Occipital lobe (tissue), 2 donors: ENCODE measurements around the gene SYCE3. TPM values are rescaled to one million over a fixed set of nuclear protein-coding genes. Genes with fewer than 3 reads are reported as not detected.
"Not testable (repeated sequence)": the region's sequence is repeated elsewhere in the genome, so short reads cannot be mapped to it uniquely, and the experiment has no call there.

Experiments
- DNase-seq: peaks from one replicate; lab custom pipeline; 2025; lab: John Stamatoyannopoulos, UW
- total RNA-seq: library from RNA; depleted of rRNA; stranded (reverse); fragments of >200 nt; gene quantifications from one replicate; pipeline ENCODE4 v1.2.3, GENCODE V29; 2014

SYCE3 gene
- total RNA-seq, 1 donor from 2014 or later: not detected

GRCh38 chr22:50551160-50551752 lies 11.5 kb downstream of the SYCE3 start:
- no peak for DNase-seq

- no peak for DNase-seq
Observed at GRCh38 chr22:50550395-50550794, 12.3 kb downstream of the SYCE3 start.

- DNase-seq: no peak
Observed at GRCh38 chr22:50548921-50549790, 13.6 kb downstream of the SYCE3 start.

- no peak for DNase-seq
Observed at GRCh38 chr22:50548040-50548920, 14.4 kb downstream of the SYCE3 start.

GRCh38 chr22:50547263-50547985 lies 15.3 kb downstream of the SYCE3 start:
- no peak for DNase-seq

GRCh38 chr22:50546326-50547262 lies 16.1 kb downstream of the SYCE3 start:
- DNase-seq: no peak

- no peak for DNase-seq
Observed at GRCh38 chr22:50545522-50546325, 17.0 kb downstream of the SYCE3 start, which contains the start of gene KLHDC7B. KLHDC7B (plus strand) TSS chr22:50545899; CDS start chr22:50546244, 345 bp downstream.

- no peak for DNase-seq
Observed at GRCh38 chr22:50544746-50545253, 17.9 kb downstream of the SYCE3 start.

GRCh38 chr22:50544078-50544745 lies 18.5 kb downstream of the SYCE3 start:
- no peak for DNase-seq

GRCh38 chr22:50542416-50542927 lies 20.2 kb downstream of the SYCE3 start:
- no peak for DNase-seq

GRCh38 chr22:50541667-50542026 lies 21.1 kb downstream of the SYCE3 start:
- DNase-seq: not testable (repeated sequence)

GRCh38 chr22:50540381-50540780 lies 22.3 kb downstream of the SYCE3 start:
- DNase-seq: no peak

GRCh38 chr22:50537765-50538164 lies 25.0 kb downstream of the SYCE3 start:
- DNase-seq: no peak

- DNase-seq: no peak
Observed at GRCh38 chr22:50536226-50536625, 26.5 kb downstream of the SYCE3 start.

GRCh38 chr22:50535113-50535512 lies 27.6 kb downstream of the SYCE3 start:
- DNase-seq: no peak

- not testable (repeated sequence) for DNase-seq
Observed at GRCh38 chr22:50533856-50534711, 28.6 kb downstream of the SYCE3 start.
